NCI-H510A treated with DMSO at 0.1 percent for 48 hours (cell line): Measurements from ENCODE around the gene LUC7L3.
"Not testable (repeated sequence)": the region's sequence is repeated elsewhere in the genome, so short reads cannot be mapped to it uniquely, and the experiment has no call there.

Experiments
- DNase-seq: peaks from one replicate; lab custom pipeline; 2025; lab: John Stamatoyannopoulos, UW

LUC7L3 gene

DNA sequence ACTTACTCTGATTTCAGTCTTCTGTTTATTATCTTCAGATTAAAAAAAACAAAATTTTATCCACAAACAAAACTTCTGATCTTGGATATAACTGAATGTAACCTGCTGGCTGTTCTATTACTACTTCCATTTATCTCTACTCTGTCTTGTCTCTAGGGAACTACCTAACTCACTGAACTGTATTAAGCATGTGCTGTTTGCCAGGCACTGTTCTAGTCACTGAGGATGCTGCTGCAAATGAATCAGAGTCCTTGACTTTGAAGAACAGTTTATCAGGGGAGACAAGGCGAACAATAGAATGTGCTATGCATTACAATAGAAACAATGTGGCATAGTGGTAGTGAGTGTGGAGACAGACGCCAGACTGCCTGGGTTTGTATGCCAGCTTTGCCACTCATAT, 9.4 kb upstream of the LUC7L3 start:
- DNase-seq, result no peak

- no peak for DNase-seq
Observed at GRCh38 chr17:50710650-50711049, 8.8 kb upstream of the LUC7L3 start.

GRCh38 chr17:50712641-50713040, 6.8 kb upstream of the LUC7L3 start:
- no peak for DNase-seq

GRCh38 chr17:50715471-50715870, 3.9 kb upstream of the LUC7L3 start:
- no peak for DNase-seq

- DNase-seq, result peak; percentile 31
Observed at GRCh38 chr17:50719924-50720794, 756 bp downstream of the LUC7L3 start.

DNA sequence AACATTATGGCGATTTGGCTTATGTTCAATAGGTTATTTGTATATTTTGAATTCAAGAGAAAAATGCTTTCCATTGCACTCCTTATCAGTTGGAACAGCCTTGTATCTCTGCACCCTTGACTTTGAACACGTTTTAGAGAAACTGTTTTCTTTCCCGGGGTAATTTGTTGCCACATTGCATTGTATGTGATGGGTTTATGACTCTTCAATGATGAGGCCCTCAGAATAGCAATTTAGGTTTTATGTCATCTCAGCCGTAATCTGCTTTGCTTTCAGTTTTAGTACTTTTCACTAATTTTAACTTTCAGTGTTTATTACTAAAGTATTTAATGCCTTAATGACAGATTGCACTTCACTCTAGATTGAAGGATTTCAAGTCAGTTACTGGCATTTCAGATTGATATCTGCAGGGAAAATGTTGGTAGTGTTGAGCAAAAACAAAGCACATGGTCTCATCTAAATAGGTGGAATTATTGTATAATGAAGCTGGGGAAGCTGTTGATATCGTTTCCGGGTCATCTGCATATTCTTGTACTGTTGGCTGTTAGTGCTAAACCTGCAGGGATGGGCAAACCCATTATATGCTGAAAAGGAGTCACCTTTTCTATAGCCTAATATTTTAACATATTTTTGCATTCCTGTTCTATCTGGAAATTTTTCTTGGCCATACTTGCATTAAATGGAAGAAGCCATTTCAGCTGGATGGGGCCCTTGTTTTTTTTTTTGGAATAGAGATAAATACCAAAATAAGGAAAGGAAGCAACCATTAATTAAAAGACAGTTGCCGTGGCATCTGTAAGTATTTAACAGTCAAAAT, 2.0 kb downstream of the LUC7L3 start:
- DNase-seq, result no peak

- DNase-seq, result no peak
Observed at GRCh38 chr17:50722746-50723145, 3.3 kb downstream of the LUC7L3 start.

DNA sequence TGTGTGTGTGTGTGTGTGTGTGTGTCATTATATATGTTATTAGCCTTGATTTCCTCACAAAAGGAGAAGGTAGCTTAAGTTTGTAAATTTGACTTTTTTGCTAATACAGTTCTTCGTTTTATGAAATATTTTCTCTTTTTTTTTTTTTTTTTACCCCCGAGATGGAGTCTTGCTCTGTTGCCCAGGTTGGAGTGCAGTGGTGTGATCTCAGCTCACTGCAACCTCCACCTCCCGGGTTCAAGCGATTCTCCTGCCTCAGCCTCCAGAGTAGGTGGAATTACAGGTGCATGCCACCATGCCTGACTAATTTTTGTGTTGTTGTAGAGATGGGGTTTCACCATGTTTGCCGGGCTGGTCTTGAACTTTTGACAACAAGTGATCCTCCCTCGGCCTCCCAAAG, 5.2 kb downstream of the LUC7L3 start:
- DNase-seq, result not testable (repeated sequence)

- no peak for DNase-seq
Observed at GRCh38 chr17:50725769-50726655, 6.6 kb downstream of the LUC7L3 start.

DNA sequence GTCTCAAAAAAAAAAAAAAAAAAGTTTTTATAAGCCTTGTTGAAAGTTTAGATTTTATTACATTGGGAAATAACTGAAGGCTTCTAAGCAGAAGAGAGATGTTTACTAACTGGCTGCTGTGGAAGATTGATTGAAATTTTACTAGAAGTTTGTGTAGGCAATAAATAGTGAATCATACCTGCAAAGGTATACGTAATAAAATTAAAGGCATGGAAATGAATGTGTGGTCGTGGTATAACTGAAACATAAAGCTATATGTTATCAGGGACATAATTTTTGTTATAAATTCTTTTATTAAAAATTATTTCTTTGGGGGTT, 8.7 kb downstream of the LUC7L3 start:
- no peak for DNase-seq

DNA sequence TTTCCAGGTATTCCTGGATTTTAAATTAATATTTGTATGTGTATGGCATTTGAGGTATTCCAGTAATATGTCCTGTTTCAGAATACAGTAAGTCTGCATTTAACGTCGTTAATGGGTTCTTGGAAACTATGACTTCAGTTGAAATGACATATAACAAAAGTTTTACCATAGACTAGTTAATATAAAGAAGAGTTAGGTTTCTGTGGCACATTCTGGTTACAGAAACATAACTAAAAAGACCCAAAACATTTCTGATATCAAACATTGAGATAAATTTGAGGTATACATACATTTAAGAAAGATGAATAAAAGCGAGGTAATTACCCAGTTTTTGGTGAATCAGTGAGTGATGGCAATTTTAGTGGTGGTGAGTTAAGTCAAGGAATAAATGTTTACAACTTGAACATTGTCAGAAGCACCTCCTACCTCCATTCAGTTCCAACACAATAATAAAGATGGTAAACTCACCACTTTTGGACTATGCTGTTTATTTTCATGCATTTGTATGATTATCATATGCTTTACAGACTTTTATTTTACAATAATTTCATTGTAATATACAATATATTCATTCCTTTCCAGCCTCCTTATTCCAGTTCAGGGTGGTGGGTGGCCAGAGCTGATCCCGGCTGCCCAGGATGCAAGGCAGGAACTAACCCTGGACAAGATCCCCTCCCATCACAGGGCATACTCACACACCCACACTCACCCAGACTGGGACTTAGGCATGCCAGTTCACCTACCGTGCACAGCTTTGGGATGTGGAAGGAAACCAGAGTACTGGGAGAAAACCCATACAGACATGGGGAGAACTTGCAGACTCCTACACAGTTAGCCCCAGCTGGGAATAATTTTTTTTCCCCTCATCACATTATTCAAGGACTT, 9.7 kb downstream of the LUC7L3 start:
- no peak for DNase-seq

GRCh38 chr17:50731575-50732460, 12.4 kb downstream of the LUC7L3 start:
- no peak for DNase-seq

DNA sequence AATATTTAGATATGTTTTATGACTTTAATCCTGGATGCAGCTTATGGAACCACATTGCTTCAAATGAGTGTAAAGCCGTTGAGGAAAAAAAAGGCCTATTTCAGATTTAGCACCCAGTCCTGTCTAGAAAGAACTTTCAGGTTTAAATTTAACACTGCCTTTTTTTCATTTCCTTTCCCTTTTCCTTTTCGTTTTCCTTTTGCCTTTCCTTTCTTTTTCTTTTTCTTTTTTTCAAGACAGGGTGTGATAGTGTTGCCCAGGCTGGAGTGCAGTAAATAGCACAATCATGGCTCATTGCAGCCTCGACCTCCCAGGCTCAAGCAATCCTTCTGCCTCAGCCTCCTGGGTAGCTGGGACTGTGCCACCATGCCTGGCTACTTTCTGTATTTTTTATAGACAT, 15.9 kb downstream of the LUC7L3 start:
- no peak for DNase-seq

- no peak for DNase-seq
Observed at GRCh38 chr17:50737118-50737698, 17.8 kb downstream of the LUC7L3 start.

DNA sequence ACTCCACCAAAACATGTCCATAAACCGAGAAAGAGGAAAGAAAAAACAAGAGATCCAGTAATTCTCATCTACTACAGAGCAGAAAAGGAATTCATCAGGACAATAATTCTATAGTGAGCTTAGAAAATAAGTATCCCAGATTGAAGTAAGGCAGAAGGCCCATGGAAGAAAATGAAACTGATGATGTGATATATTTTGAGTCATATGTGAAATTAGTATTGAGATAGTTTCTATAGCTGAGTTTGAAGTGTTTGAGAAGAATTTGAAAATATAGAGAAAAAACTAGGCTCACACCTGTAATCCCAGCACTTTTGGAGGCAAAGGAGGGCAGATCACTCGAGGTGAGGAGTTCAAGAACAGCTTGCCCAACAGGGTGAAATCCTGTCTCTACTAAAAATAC, 19.7 kb downstream of the LUC7L3 start:
- no peak for DNase-seq

GRCh38 chr17:50745631-50746030, 26.2 kb downstream of the LUC7L3 start:
- DNase-seq, result no peak

GRCh38 chr17:50749245-50749644, 29.8 kb downstream of the LUC7L3 start:
- DNase-seq, result no peak

DNA sequence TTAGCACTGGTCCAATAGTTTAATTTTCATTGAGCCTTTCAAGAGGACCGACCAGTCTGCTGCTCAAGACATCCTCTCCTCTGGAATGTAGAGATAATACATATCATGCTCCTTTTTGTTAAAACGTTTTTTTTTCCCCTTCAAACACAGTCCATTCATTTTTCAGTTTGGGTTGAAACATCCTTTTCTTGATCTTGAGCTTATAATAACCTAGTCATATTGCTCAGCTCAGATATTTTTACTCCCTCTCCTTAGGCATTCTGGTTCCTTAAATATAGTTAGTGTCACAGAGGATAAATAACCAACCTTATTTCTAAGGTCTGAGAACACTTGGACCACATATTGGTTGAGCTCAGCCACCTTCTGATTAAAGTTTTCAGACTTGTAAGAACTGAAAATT, 35.1 kb downstream of the LUC7L3 start:
- DNase-seq, result no peak

DNA sequence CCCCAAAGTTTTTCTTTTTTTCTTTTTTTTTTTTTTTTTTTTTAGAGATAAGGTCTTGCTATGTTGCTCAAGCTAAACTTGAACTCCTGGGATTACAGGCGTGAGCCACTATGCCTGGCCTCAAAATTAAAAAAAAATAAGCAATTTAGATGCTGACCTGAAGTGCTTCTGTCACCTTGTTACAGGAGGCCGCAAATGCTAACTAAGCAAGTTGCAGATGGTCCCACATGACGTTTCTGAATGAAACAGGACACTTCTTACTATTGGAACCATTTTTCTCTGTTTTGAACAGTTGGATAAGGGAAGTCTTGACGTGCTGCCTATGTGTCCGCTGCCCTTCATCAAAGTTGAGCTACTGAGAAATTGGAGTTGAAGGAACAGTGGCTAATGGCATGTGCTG, 39.1 kb downstream of the LUC7L3 start:
- DNase-seq, result no peak

DNA sequence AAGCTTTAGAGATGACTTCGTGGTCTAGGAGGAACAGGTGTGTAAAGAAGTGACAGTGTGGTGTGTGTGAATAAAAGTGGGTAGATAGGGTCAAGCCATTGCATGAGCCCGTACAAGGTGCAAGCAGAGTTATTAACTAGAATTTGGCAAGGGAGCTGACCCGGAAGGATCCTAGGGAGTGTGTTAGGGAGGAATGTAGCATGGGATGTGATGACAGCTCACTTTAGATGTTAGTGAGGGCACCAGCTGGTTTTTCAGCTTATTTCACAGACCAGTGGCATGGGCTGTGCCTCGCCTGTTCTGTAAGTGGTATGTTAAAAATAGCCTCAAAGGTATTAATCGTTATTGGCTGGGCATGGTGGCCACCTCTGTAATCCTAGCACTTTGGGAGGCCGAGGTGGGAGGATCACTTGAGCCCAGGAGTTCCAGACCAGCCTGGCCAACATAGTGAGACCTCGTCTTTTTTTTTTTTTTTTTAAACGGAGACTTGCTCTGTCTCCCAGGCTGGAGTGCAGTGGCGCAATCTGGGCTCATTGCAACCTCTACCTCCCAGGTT, 39.7 kb downstream of the LUC7L3 start:
- no peak for DNase-seq
